OCI-LY1 (cell line): ENCODE data around the gene KIRREL3.

ENCODE experiments used
- H2AFZ ChIP-seq: fragments of 200-600 bp; sonication (generic), shearing (Covaris generic); 2 replicates; pipeline ENCODE4 v1.6.0; 2014; ENCODE audit warnings: antibody characterized with exemption, mild to moderate bottlenecking, low read length
- H3F3A ChIP-seq: fragments of 200-600 bp; sonication (generic), shearing (Covaris generic); 2 replicates; pipeline ENCODE4 v1.6.0; 2014; ENCODE audit warnings: mild to moderate bottlenecking, antibody characterized with exemption, low read length, moderate library complexity; ENCODE audit not compliant: insufficient read depth
- H3K27ac ChIP-seq: fragments of 200-600 bp; sonication (generic); 2 replicates; pipeline ENCODE4 v1.5.1; 2014; ENCODE audit warnings: low read length, mixed run types, mild to moderate bottlenecking, low read depth; ENCODE audit not compliant: poor library complexity, severe bottlenecking
- H3K27me3 ChIP-seq: fragments of 200-600 bp; sonication (generic); 2 replicates; pipeline ENCODE4 v1.6.0; 2014; ENCODE audit warnings: antibody characterized with exemption, mild to moderate bottlenecking, low read length, moderate library complexity; ENCODE audit not compliant: insufficient read depth
- H3K36me3 ChIP-seq: fragments of 200-600 bp; sonication (generic); 2 replicates; pipeline ENCODE4 v1.6.1; 2014; ENCODE audit warnings: mild to moderate bottlenecking, antibody characterized with exemption, low read length, moderate library complexity, mixed read lengths; ENCODE audit not compliant: insufficient read depth
- H3K4me1 ChIP-seq: fragments of 200-600 bp; sonication (generic); 2 replicates; pipeline ENCODE4 v1.5.1; 2014; ENCODE audit warnings: mild to moderate bottlenecking, low read length, moderate library complexity; ENCODE audit not compliant: insufficient read depth, severe bottlenecking
- H3K4me2 ChIP-seq: fragments of 200-600 bp; sonication (generic), shearing (Covaris generic); 2 replicates; pipeline ENCODE4 v1.6.1; 2014; ENCODE audit warnings: low read length
- H3K4me3 ChIP-seq: fragments of 200-600 bp; sonication (generic); 2 replicates; pipeline ENCODE4 v1.5.1; 2014; ENCODE audit warnings: low read length, low read depth, mild to moderate bottlenecking, mixed read lengths; ENCODE audit not compliant: poor library complexity, severe bottlenecking
- H3K79me2 ChIP-seq: fragments of 200-600 bp; shearing (Covaris generic); 2 replicates; pipeline ENCODE4 v1.6.1; 2016; ENCODE audit warnings: mixed run types, low read length, mixed read lengths; ENCODE audit not compliant: insufficient read depth
- H3K9ac ChIP-seq: fragments of 200-600 bp; sonication (generic), shearing (Covaris generic); 2 replicates; pipeline ENCODE4 v1.6.1; 2014; ENCODE audit warnings: mild to moderate bottlenecking, low read length, mixed read lengths
- H3K9me2 ChIP-seq: fragments of 200-600 bp; sonication (generic), shearing (Covaris generic); 2 replicates; pipeline ENCODE4 v1.6.1; 2014; ENCODE audit warnings: low read depth, mild to moderate bottlenecking, low read length, mixed read lengths
- H3K9me3 ChIP-seq: fragments of 200-600 bp; shearing (Covaris generic); 2 replicates; pipeline ENCODE4 v1.6.1; 2014; ENCODE audit warnings: low read length, mixed read lengths
- H4K20me1 ChIP-seq: fragments of 200-600 bp; sonication (generic), shearing (Covaris generic); 2 replicates; pipeline ENCODE4 v1.6.0; 2016; ENCODE audit warnings: mild to moderate bottlenecking, low read length; ENCODE audit not compliant: insufficient read depth
- EZH2 ChIP-seq: fragments of 200-600 bp; sonication (generic), shearing (Covaris generic); IDR thresholded peaks from 2 replicates; pipeline ENCODE4 v1.8.0; 2017; ENCODE audit warnings: borderline replicate concordance, mixed run types, mild to moderate bottlenecking, antibody characterized with exemption, low read length, moderate library complexity, mixed read lengths
- TF ChIP-seq, protein P1 (sequence below): fragments of 200-600 bp; sonication (generic), shearing (Covaris generic); IDR thresholded peaks from 2 replicates; pipeline ENCODE4 v1.5.1; 2017; ENCODE audit warnings: mild to moderate bottlenecking, antibody characterized with exemption, low read length, moderate library complexity, mixed read lengths

The KIRREL3 gene

DNA sequence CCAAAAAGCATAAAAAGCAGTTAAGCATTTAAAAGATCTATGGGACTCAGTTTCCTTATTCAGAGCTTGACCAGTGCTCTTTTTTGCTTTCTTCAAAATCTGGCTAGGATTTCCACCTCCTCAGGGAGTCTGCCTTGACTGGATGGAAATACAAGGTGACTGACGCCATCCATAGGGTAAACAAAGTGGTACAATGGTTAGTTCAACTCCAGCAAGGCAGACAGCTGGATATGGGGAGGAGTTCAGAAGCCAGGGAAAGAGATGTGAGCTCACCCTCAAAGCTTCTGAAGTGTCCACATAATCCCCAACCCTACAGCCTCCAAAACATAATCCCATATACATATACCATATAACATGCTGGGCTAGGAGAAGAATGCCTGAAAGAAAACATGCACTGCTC lies 52.0 kb downstream of the KIRREL3 start:
- H4K20me1 ChIP-seq: no peaks in the 10 kb centered on the region
- no peaks in the 10 kb centered on the region for H3K9me2 ChIP-seq
- no peaks in the 10 kb centered on the region for H3K36me3 ChIP-seq
- H3K9ac ChIP-seq: no peak overlapping the region
- H3K4me2 ChIP-seq: no peak overlapping the region
- no peaks in the 10 kb centered on the region for H3F3A ChIP-seq
- H3K79me2 ChIP-seq: no peaks in the 10 kb centered on the region
- no peak for TF ChIP-seq EZH2
- TF ChIP-seq, protein P1, sequence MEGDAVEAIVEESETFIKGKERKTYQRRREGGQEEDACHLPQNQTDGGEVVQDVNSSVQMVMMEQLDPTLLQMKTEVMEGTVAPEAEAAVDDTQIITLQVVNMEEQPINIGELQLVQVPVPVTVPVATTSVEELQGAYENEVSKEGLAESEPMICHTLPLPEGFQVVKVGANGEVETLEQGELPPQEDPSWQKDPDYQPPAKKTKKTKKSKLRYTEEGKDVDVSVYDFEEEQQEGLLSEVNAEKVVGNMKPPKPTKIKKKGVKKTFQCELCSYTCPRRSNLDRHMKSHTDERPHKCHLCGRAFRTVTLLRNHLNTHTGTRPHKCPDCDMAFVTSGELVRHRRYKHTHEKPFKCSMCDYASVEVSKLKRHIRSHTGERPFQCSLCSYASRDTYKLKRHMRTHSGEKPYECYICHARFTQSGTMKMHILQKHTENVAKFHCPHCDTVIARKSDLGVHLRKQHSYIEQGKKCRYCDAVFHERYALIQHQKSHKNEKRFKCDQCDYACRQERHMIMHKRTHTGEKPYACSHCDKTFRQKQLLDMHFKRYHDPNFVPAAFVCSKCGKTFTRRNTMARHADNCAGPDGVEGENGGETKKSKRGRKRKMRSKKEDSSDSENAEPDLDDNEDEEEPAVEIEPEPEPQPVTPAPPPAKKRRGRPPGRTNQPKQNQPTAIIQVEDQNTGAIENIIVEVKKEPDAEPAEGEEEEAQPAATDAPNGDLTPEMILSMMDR: no peak
- no peak overlapping the region for H2AFZ ChIP-seq
- H3K4me1 ChIP-seq: no peaks in the 10 kb centered on the region
- no peaks in the 10 kb centered on the region for H3K27me3 ChIP-seq
- H3K27ac ChIP-seq: no peak overlapping the region
- no peak overlapping the region for H3K4me3 ChIP-seq
- no peaks in the 10 kb centered on the region for H3K9me3 ChIP-seq

DNA sequence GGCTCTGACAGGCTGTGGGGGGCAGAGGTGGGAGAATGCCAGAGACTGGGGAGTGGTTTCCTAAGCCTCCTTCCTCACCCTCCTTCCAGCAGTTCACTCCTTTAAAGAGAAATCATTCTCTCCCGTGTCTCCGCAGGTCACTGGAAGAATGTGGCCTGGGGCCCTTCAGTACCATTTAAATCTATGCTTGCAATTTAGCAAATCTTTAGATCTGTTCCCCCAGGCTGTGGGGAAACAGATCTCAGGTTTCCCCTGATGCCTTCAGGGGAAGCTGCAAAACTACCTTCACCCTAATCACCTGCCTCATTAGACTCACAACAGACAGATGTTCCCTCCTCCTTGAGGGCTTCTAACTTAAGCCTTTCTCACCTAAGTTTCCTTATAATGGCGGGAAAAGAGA lies 55.3 kb downstream of the KIRREL3 start:
- no peaks in the 10 kb centered on the region for H3K36me3 ChIP-seq
- H3K4me2 ChIP-seq: no peak overlapping the region
- H3K79me2 ChIP-seq: no peaks in the 10 kb centered on the region
- no peaks in the 10 kb centered on the region for H3K27me3 ChIP-seq
- H4K20me1 ChIP-seq: no peaks in the 10 kb centered on the region
- no peaks in the 10 kb centered on the region for H3K4me1 ChIP-seq
- no peak overlapping the region for H3K9ac ChIP-seq
- no peak overlapping the region for H3K27ac ChIP-seq
- H3K9me2 ChIP-seq: no peaks in the 10 kb centered on the region
- H2AFZ ChIP-seq: no peak overlapping the region
- H3K9me3 ChIP-seq: no peaks in the 10 kb centered on the region
- no peaks in the 10 kb centered on the region for H3F3A ChIP-seq
- H3K4me3 ChIP-seq: no peak overlapping the region
- TF ChIP-seq, protein P1: no peak
- no peak for TF ChIP-seq EZH2

DNA sequence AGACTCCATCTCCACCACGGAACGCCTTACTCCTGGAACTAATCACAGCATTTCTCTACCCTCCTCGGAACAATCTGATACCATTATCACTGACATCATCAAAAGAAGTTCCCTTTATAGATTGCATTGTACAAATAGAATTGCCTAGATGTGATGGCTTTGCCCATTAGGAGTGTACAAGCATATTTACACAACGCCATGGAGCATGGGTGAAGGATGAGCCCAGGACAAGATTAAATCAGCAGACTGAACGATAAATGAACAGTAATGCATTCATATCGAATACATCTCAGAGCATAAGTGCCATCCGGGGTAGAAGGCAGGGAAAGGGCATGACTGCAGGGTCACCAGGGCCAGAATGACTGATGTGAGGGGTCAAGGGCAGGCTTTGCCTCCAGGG lies 57.3 kb downstream of the KIRREL3 start:
- Histone ChIP-seq H3K4me2 (no peak overlapping the region), H3K27ac (no peak overlapping the region), H3K9me2 (no peaks in the 10 kb centered on the region), H3K4me3 (no peak overlapping the region), H3K36me3 (no peaks in the 10 kb centered on the region), H3K79me2 (no peaks in the 10 kb centered on the region), H3K4me1 (no peaks in the 10 kb centered on the region), H3K9ac (no peak overlapping the region), H4K20me1 (no peaks in the 10 kb centered on the region), H2AFZ (no peak overlapping the region), H3K9me3 (no peaks in the 10 kb centered on the region), H3K27me3 (no peaks in the 10 kb centered on the region), H3F3A (no peaks in the 10 kb centered on the region)
- no peak for TF ChIP-seq EZH2
- TF ChIP-seq, protein P1: no peak
